GM12875 (cell line): Measurements from ENCODE around the gene COL5A1.

ENCODE experiments used
- H3K4me3 ChIP-seq: one replicate; pipeline ENCODE4 v1.5.1; 2011; ENCODE audit warnings: low read depth, low read length, control low read depth
- CTCF ChIP-seq: IDR thresholded peaks from 2 replicates; pipeline ENCODE4 v1.5.1; 2011; ENCODE audit warnings: low read depth, mild to moderate bottlenecking, control low read depth, inconsistent platforms, low read length, moderate library complexity, borderline replicate concordance; ENCODE audit not compliant: insufficient read depth

COL5A1 gene

DNA sequence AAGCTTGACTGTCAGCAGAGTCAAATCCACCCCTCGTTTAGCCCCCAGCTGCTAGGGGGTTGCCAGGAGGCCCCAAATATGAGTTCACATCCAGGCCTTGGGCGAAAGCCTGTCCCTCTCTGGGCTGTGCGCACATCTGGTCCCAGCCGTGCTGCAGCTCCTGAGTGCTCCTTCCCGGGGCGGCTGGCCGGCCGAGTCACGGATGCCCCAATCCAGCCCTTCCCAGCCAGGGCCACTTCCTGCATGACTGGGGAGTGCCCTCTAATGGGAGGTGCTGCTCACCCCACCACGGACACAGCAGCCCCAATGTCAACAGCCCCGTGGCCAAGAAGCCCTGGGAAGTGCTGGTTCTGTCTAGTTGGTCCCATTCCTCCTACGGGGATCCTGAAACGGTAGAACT lies 135.6 kb downstream of the COL5A1 start:
- no peak overlapping the region for H3K4me3 ChIP-seq
- no peak for TF ChIP-seq CTCF

DNA sequence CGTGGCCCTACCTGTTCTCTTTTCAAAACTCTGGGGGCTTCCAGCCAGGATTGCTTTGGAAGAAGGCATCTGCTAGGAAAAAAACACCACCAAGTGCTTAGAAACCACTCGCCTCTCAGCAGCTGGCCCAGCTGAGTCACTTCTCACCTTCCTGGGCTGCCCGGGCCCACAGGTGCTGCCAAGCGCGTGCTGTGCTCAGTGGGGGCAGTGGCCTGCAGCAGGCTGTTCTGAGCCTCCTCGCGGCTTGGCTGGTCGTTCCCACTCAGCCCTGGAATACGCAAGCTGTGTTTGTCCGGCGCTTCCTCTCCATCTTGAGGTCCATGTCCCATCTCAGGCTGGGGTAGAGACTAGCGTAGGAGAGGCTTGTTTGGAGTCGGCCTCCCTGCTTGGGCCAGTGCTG lies 136.6 kb downstream of the COL5A1 start:
- no peak for TF ChIP-seq CTCF
- H3K4me3 ChIP-seq, result no peak overlapping the region

DNA sequence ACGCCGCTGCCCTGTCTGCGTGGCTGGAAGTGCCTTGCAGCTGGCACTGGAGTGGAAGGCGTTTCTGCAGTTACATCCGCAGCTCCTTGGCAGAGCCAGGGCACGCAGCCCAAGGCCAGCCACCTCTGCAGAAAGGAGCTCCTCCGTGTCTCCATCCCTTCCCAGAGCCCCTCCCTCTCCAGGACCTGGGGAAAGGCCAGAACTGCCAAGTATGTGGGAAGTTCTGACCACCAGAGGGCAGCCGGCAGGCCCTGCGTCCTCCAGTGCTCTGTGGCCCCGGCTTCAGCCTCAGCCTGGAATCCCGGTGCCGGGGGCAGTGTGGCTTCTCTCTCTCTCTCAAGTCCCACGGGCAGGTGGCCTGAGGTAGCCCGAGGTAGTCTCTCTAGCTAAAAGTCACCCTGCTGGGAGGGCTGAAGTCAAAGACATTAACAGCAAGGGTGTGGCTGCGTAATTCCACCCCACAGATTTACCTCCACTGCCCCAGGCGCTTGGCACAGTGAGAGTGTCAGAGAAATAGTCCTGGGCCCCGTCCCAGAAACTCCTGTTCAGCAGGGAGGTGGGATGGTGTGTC lies 137.3 kb downstream of the COL5A1 start:
- H3K4me3 ChIP-seq, result no peak overlapping the region
- peak; percentile 42; the same call in 1 of the 2 replicates for TF ChIP-seq CTCF

DNA sequence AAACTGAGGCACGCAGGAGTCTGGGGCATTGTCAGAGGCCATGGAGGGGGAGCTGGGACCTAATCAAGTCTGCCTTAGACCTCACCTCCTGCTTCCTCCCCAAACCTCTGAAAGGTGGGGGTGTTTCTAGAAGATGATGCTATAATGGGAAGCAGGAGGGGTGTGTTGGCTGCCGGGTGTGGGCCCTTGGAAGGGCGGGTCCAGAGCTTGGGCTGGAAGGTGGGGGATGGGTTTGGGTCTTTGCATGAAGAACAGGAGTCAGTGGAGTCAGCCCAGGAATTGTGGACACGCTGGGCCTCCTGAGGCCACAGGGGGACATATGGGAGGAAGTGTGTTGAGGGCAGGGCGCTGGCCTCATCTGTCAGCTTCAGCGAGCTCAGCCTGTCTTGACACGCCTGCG lies 138.0 kb downstream of the COL5A1 start:
- no peak overlapping the region for H3K4me3 ChIP-seq
- no peak for TF ChIP-seq CTCF

GRCh38 chr9:134781591-134782302 lies 140.1 kb downstream of the COL5A1 start:
- TF ChIP-seq CTCF, result peak; percentile 48; the same call in 1 of the 2 replicates
- H3K4me3 ChIP-seq, result no peak overlapping the region

GRCh38 chr9:134782921-134783698 lies 141.5 kb downstream of the COL5A1 start:
- H3K4me3 ChIP-seq, result no peak overlapping the region

More at GRCh38 chr9:134782921-134783698, 141.5 kb downstream of the COL5A1 start:
- TF ChIP-seq CTCF, result no peak
